AG04450 (cell line): ENCODE data around the gene RBM44. TPM values are rescaled to one million over a fixed set of nuclear protein-coding genes. Genes with fewer than 3 reads are reported as not detected.

Source experiments
- CTCF ChIA-PET: fragments of 300-600, 350-600 bp; formaldehyde crosslinking; extraction: SDS; loops from one replicate; lab custom pipeline; 2022; ENCODE audit warnings: antibody characterized with exemption, inconsistent platforms; lab: Charles Lee
- POLR2A ChIA-PET: fragments of 350-600 bp; formaldehyde crosslinking; extraction: SDS; loops from one replicate; lab custom pipeline; 2021; ENCODE audit warnings: antibody characterized with exemption, inconsistent platforms; lab: Yijun Ruan, JAX
- DNase-seq: peaks from one replicate; pipeline ENCODE4 v3.0.0-alpha.2; 2011; ENCODE audit warnings: low read depth, low spot score
- H3K27ac ChIP-seq: one replicate; pipeline ENCODE4 v1.5.1; 2012; ENCODE audit warnings: low read depth, low read length, control low read depth
- H3K27me3 ChIP-seq: one replicate; pipeline ENCODE4 v1.6.0; 2012; ENCODE audit warnings: low read length; ENCODE audit not compliant: control insufficient read depth, insufficient read depth
- H3K4me3 ChIP-seq: 2 replicates; pipeline ENCODE4 v1.5.1; 2011; ENCODE audit warnings: mild to moderate bottlenecking, low read depth, low read length, control low read depth
- H3K9me3 ChIP-seq: 2 replicates; pipeline ENCODE4 v1.5.1; 2012; ENCODE audit warnings: low read length; ENCODE audit not compliant: control insufficient read depth, insufficient read depth
- polyA plus RNA-seq: library from polyadenylated mRNA; depleted of rRNA; stranded (reverse); fragments of >200 nt; gene quantifications from 2 replicates; pipeline ENCODE4 v1.2.3, GENCODE V29; 2011
- TF ChIP-seq, protein P1 (sequence below): IDR thresholded peaks from 2 replicates; pipeline ENCODE4 v1.5.1; 2011; ENCODE audit warnings: low read depth, low read length, control low read depth, inconsistent platforms

Gene RBM44
- polyA plus RNA-seq, 1 experiment, result 0.16 TPM

DNA sequence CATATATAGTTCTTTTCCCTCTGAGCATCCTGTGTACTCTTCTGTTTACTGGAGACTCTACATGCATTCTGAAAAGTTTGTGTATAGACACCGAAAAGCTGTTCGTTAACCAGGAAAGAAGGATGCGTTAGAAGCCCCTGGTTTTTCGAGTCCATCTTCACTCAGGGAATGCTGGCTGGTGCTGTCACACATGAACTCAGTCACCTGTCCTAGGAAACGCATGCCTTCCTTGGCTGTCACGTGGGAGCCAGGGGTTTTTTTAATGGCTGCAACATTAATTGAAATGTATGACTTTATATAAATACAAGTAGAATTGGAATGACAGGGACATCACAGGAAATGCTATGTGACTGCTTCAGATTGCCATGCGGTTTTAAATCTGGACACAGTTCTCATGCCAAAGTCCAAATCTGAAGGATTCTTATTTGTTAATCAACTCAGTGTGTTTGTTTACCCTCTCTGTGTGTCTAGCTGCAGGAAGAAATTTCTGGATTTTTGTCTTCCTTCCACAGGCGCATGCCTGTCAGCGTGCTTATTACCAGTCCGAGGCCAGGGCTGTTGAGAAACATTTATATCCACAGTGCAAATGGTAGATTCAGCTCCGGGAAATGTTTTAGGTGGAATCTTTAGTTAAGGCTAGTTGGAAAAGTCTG lies 63.4 kb downstream of the RBM44 start:
- TF ChIP-seq, protein P1, sequence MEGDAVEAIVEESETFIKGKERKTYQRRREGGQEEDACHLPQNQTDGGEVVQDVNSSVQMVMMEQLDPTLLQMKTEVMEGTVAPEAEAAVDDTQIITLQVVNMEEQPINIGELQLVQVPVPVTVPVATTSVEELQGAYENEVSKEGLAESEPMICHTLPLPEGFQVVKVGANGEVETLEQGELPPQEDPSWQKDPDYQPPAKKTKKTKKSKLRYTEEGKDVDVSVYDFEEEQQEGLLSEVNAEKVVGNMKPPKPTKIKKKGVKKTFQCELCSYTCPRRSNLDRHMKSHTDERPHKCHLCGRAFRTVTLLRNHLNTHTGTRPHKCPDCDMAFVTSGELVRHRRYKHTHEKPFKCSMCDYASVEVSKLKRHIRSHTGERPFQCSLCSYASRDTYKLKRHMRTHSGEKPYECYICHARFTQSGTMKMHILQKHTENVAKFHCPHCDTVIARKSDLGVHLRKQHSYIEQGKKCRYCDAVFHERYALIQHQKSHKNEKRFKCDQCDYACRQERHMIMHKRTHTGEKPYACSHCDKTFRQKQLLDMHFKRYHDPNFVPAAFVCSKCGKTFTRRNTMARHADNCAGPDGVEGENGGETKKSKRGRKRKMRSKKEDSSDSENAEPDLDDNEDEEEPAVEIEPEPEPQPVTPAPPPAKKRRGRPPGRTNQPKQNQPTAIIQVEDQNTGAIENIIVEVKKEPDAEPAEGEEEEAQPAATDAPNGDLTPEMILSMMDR, result no peak
- H3K9me3 ChIP-seq, result no peaks in the 10 kb centered on the region
- H3K27me3 ChIP-seq, result peaks cover 4% of the 10 kb centered on the region
- H3K27ac ChIP-seq, result no peak overlapping the region
- ChIA-PET CTCF (interaction anchor here (1.0 to 1.6 kb wide), 2 partner anchors 199 to 402 kb away, joined by 3 to 5 read pairs; partner anchors contain the start of gene SCLY), POLR2A (no interaction called here)
- H3K4me3 ChIP-seq, result no peak overlapping the region
- DNase-seq, result no peak

- Histone ChIP-seq H3K27me3 (peaks cover 4% of the 10 kb centered on the region), H3K27ac (no peak overlapping the region), H3K9me3 (no peaks in the 10 kb centered on the region), H3K4me3 (no peak overlapping the region)
- POLR2A ChIA-PET, result no interaction called here
- CTCF ChIA-PET, result interaction anchor here (1.0 to 1.6 kb wide), 2 partner anchors 198 to 401 kb away, joined by 3 to 5 read pairs; partner anchors contain the start of gene SCLY
- TF ChIP-seq, protein P1, result no peak
- no peak for DNase-seq
Observed at GRCh38 chr2:237862528-237862895, 63.9 kb downstream of the RBM44 start.

DNA sequence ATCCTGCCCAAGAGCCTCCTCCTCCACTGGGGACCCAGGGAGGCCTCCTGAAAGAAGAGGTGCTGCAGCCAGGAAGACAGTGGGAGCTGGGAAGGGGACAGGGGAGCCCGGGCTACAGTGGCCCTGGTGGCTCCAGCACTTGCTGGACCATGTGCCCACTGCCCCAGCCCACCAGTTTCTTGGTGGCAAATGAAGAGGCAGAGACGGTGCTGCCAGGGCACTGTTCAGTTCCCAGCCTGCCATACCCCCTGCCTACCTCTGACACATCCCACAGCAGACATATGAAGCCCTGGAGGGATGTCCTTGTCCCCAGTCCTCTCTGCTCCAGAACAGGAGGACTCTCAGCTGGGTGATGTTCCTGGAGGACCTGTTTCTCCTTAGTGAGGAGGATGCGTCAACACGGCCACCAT lies 64.5 kb downstream of the RBM44 start:
- Histone ChIP-seq H3K27ac (no peak overlapping the region), H3K27me3 (no peaks in the 10 kb centered on the region), H3K4me3 (no peak overlapping the region), H3K9me3 (no peaks in the 10 kb centered on the region)
- ChIA-PET CTCF (interaction anchor here (1.6 kb wide), 1 partner anchor 401 kb away, joined by 5 read pairs; no protein-coding TSS in a partner anchor), POLR2A (no interaction called here)
- TF ChIP-seq, protein P1, result no peak
- no peak for DNase-seq

DNA sequence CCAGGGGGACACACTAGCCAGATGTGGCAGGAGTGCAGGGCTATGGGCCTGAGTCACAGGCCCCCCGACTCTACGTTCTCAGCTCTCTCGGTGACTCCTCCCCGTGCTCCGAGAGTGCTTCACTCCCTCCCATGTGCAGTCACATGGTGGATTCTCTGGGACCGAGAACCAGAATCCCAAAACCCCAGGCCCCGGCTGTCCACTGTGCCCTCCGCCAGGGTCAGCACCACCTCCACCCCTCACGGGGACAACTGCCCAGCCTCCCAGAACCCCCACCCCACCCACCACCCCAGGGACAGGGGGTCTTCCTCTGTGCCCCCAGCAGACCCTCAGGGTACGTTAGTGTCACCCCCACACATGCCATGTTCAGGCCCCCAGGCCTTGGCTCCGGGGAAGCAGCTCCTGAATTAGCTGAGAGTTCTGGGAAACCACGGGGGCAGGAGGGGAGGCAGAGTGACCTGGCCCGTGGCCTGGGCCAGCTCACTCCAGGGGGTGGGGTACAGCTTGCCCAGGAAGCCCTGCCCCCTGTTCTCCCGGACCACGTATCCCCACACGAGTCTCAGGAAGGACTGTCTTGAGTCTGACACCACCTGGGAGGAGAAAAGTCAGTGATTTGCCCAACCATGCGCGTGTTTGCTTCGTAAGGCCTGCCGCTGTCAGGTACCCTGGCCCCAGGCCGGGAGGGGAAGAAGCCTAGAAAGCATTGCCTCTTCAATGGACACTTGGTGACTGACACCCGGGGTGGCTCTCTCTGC lies 65.3 kb downstream of the RBM44 start:
- Histone ChIP-seq H3K4me3 (no peak overlapping the region), H3K27me3 (no peaks in the 10 kb centered on the region), H3K27ac (peak overlapping the region; percentile 73), H3K9me3 (no peaks in the 10 kb centered on the region)
- CTCF ChIA-PET, result interaction anchor here (0.7 to 1.6 kb wide), 2 partner anchors 151 to 400 kb away, joined by 5 to 7 read pairs; no protein-coding TSS in a partner anchor
- DNase-seq, result no peak
- POLR2A ChIA-PET, result interaction anchor here (1.6 kb wide), 1 partner anchor 23 kb away, joined by 4 read pairs; no protein-coding TSS in a partner anchor
- TF ChIP-seq, protein P1, result no peak
